GM15510 (cell line): Measurements from ENCODE around the gene ZW10.

Experiments
- POLR2A ChIP-seq: IDR thresholded peaks from 3 replicates; pipeline ENCODE4 v1.6.1; 2011; ENCODE audit warnings: borderline replicate concordance; ENCODE audit not compliant: insufficient read length; ENCODE audit errors: extremely low read depth

ZW10 gene

GRCh38 chr11:113773416-113774173, at the start of gene ZW10:
Gene ZW10 (minus strand): TSS chr11:113773692. CDS start chr11:113773666, 26 bp downstream.
- TF ChIP-seq POLR2A = peak; percentile 74

- no peak for TF ChIP-seq POLR2A
Observed at GRCh38 chr11:113818426-113818825, 44.9 kb upstream of the ZW10 start.

DNA sequence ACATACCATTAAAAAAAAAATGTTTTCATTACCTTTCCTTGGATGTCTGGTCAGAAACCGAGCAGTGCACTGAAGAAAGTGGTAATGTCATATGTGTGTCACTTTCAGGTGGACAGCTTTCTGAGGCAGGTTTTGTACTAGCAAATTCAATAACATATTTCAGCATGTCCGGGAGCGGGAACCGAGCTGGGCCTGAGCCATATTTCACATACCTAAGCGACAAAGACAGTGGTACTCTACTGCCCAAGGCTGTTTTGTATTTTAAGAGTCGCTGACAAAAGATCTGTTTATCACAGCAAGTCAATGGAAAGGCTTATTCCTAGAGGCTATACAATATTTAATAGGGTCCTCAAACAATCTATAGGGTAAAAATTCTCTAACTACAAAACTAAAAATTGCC, 44.1 kb upstream of the ZW10 start:
- TF ChIP-seq POLR2A = no peak

- no peak for TF ChIP-seq POLR2A
Observed at GRCh38 chr11:113817162-113817561, 43.7 kb upstream of the ZW10 start.

- no peak for TF ChIP-seq POLR2A
Observed at GRCh38 chr11:113814181-113814580, 40.7 kb upstream of the ZW10 start.

DNA sequence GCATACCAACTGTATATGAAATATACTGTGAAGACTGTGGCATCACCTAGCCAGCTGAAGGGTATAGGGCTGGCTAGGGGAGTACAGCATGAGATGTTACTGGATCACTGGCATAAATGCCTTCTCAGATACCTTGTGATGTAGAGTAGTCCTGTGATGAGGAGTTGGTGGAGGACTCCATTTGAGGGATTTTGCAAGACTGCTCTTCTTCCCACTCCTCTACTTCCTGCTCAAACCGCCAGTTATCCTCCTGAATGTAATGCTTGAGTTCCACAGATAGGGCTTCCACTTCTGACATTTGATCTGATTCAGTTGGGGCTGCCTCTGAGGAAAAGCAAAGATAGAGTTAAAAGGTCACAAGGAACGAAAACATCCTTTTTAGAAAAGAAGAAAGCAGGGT, 35.4 kb upstream of the ZW10 start:
- TF ChIP-seq POLR2A = no peak

DNA sequence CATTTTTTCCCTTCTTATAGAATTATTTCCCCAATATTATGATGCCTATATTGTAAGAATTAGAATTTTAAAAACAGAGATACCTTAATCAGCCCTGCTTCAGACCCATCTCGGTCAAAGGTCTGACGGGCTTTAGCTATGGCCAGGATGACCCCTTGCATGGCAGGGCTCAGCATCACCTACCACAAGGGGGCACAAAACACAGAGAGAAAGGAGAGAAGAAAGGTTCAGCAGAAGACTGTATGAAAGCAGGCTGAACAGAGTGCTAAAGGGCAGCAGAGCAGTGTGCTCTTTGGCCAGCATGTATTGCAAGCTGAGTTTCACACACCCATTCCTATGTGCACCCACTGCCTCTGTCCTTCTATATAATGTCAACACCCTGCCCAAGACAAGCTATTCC, 32.9 kb upstream of the ZW10 start:
- no peak for TF ChIP-seq POLR2A

DNA sequence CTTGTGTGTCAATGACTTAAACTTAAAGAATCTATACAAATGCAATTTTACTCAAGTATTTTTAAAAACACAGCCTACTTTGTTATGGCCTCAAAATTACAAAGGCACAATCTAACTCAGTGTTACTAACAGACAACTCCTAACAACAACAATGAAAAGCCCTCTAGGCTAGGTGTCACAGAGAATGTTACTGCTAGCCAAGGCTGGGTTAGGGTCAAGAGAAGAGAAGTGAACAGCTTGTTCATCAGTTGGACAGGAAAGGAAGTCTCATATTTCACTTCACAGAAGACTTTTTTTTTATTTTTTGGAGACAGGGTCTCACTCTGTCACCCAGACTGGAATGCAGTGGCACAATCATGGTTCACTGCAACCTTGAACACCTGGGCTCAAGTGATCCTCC, 32.1 kb upstream of the ZW10 start:
- no peak for TF ChIP-seq POLR2A

GRCh38 chr11:113802621-113803020, 29.1 kb upstream of the ZW10 start:
- no peak for TF ChIP-seq POLR2A

GRCh38 chr11:113796663-113797259, 23.3 kb upstream of the ZW10 start:
- no peak for TF ChIP-seq POLR2A

GRCh38 chr11:113789675-113790320, 16.3 kb upstream of the ZW10 start:
- TF ChIP-seq POLR2A = no peak

DNA sequence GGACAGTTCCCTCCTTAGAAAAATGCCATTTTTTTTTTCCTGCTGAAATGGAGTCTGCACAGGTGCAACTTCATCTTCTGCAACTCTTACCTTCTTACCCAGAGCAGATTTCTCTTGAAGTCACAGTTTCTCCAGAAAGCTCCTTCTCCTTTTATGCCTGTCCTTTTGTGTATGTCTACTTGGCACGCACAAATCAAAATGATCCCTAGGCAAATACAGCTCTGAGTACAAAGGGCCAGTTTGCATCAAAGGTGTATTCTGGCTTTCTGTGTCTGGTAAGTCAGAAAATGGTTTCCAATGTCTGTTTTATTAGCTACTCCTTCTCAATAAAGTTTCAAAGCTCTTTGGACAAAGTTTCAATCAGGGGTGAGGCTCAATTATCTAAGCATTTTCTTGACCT, 8.6 kb upstream of the ZW10 start:
- TF ChIP-seq POLR2A = no peak

- TF ChIP-seq POLR2A = no peak
Observed at GRCh38 chr11:113781682-113782081, 8.2 kb upstream of the ZW10 start.

DNA sequence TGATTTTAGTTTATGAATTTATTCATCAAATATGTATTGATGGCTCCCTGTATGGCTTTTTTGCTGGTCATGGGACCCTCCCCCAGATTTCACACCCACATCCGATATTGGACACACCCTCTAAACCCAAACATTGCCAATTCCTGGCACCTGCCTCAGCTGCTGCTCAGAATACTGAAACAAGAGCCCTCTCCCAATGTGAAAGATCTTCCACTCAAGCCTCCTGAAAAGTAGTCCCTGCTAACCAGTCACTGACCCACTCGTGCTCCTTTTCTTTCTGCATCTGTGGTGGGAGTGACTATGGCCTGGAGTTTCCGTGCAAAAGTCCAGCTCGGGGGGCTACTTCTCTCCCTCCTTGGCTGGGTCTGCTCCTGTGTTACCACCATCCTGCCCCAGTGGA, 6.0 kb upstream of the ZW10 start, which contains the start of gene CLDN25:
TSS of gene CLDN25 (plus strand) at position 301 of the 400 bp plus-strand sequence. CDS start at position 301, 0 bp downstream.
- TF ChIP-seq POLR2A = no peak

DNA sequence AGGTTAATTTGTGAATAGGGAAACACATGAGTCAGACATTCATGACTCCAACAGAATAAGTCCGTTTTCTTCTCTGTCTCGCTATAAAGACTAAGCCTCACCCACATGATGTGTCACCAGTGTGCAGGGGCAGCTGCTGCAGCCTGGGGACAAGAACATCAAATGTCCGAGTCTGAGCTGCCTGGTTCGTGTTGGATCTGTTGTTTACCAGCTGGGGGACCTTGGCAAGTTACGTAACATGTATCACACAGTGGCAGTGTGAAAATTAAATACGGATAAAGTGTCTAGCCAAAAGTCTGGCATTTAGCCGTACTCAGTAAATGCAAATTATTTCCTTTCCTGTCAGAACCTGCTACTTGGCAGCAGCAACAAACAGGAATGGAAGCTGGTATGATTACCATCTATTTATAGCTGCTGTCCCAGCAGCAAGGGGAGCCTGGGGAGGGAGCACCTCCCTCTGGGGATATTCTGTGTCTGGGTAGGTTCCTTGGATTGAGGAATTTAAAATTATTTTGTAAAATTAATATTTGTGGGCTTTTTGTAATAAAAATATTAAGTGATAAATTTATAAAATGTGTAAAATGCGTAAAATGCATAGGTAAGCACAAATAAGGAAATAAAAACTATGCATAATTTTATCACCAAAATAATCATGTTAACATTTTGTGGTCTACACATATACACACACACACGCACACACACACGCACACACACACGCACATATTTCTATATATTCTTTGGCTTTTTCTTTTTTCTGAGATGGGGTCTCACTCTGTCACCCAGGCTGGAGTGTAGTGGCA, 4.8 kb upstream of the ZW10 start:
- TF ChIP-seq POLR2A = no peak
